Measurements from ENCODE around the gene FAR1.

FAR1 gene

DNA sequence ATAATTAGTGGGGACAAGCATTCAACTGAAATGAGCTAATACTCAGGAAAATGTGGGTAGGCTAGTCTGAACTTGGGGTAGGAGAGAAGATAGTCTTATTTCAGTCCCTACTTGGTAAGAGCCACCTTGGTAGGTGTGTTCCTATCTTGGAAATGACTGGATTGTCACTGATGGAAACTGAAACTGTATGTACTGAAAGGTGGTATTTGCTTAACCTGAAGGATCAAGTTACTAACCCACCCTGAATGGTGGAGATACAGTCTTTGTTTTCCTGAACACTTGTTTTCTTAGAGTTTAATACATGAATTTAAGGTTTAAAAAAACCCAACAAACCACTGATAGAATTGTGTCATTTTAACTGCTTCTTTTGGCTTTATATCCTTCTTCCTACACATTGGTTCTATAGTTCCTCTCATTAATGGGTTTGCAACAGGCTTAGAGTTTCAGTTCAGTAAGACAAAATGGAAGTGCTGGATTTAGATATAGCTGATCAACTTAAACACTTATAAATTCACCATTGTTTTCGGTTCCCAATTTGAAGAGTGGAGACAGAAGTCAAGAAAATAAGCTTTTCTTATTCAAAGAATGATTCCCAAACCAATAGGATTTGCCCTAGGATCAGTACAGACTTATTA lies 4.2 kb downstream of the FAR1 start:
- no peak overlapping the region for H3K27ac ChIP-seq
- TF ChIP-seq ZFX (IDR thresholded peaks at IDR 0.05) = no peak
- TF ChIP-seq, protein P1, sequence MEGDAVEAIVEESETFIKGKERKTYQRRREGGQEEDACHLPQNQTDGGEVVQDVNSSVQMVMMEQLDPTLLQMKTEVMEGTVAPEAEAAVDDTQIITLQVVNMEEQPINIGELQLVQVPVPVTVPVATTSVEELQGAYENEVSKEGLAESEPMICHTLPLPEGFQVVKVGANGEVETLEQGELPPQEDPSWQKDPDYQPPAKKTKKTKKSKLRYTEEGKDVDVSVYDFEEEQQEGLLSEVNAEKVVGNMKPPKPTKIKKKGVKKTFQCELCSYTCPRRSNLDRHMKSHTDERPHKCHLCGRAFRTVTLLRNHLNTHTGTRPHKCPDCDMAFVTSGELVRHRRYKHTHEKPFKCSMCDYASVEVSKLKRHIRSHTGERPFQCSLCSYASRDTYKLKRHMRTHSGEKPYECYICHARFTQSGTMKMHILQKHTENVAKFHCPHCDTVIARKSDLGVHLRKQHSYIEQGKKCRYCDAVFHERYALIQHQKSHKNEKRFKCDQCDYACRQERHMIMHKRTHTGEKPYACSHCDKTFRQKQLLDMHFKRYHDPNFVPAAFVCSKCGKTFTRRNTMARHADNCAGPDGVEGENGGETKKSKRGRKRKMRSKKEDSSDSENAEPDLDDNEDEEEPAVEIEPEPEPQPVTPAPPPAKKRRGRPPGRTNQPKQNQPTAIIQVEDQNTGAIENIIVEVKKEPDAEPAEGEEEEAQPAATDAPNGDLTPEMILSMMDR (conservative IDR thresholded peaks at IDR 0.05) = no peak

DNA sequence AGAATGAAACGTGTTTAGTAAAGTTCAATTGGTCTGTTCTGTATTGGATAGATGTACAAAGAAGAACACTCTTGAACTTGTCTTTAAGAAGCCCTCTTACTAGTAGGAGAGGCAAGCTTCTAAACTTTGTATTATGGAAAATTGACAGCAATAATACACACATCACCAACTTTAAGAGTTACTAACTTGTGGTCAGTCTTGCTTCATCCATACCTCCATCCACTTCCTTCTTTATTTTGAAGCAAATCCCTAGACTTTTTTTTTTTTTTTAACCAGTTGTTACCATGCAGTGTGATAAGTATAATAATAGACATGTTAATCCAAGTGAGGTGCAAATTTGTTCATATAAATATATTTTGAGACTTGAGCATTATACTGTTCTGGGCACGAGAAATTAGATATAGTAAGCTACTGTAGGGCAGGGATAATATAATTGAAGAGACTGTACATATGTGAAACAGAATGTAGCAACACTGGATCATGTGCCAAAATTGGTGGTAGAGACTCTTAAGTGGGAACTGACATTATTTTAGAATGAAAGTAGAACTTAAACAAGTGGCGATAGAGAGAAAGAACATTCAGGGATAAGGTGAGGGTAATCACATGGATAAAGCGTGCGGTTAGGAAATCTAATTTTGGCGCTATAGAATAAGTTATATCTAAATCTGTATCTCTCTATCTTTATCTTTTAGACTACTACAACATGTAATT lies 6.5 kb downstream of the FAR1 start:
- TF ChIP-seq, protein P1 (conservative IDR thresholded peaks at IDR 0.05) = no peak
- no peak for TF ChIP-seq ZFX (IDR thresholded peaks at IDR 0.05)
- H3K27ac ChIP-seq = no peak overlapping the region

DNA sequence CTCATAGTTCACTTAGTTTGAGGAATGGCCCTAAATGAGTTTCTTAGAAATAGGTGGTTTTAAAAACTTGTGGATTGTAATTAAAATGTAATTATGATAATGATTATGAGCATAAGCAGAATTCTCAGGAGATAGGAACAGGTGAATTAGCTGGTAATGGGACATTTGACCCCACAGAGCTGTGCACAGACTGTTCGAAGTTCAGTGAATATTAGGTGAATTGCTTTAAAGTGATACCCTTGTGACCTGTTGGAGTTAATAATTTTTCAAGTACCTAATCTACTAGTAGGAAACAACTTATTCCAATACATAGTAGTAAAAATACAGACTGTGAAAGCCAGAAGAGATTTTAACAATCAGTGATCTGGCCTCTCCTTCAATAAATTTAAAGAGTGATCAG lies 8.1 kb downstream of the FAR1 start:
- no peak overlapping the region for H3K27ac ChIP-seq
- no peak for TF ChIP-seq ZFX (IDR thresholded peaks at IDR 0.05)
- TF ChIP-seq, protein P1 (conservative IDR thresholded peaks at IDR 0.05) = no peak

DNA sequence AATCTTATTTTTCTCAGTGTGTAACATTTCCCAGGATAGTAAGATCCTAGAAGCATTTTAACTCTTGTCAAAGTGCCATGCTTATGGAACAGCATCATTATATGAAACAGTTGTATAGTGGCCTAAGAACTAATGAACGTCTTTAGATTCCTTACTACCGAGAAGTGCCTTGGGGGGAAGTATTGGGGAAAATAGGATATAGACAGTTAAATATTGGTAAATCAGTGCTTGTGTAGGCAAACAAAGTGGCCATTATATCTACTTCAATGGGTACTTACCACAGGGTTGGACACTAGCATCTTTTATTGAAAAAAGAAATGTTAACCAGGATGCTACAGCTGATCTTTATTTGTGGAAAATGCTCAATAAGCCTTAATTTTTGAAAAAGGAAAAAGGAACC lies 11.3 kb downstream of the FAR1 start:
- TF ChIP-seq, protein P1 (conservative IDR thresholded peaks at IDR 0.05) = no peak
- no peak for TF ChIP-seq ZFX (IDR thresholded peaks at IDR 0.05)
- no peak overlapping the region for H3K27ac ChIP-seq

DNA sequence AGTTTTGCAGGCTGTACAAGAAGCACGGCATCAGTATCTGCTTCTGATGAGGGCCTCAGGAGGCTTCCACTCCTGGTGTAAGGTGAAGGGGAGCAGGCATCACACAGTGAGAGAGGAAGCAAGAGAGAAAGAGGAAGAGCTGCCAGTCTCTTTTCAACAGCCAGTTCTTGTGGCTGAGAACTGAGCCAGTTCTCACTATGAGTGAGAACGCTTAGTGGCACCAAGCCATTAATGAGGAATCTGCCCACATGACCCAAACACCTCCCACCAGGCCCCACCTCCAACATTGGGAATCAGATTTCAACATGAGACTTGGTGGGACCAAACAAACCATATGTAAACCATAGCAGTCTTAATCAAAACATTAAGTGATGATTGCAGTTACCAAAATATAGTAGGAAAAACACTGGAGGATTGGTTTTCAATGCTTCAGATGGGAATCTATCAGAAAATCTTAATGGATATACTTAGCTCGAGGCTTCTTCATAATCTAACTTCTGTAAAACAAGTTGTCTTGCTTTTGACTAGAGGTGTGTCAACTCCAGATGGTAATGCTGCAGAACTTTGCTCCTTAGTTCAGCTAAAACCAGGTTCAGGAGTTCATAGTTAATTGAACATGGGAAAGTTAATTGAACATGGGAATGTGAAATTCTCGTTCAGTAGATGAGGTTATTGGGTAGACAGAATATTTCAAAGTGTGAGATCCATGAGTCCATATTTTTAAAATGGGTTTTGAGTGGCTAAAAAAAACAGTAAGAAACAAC lies 12.2 kb downstream of the FAR1 start:
- TF ChIP-seq ZFX (IDR thresholded peaks at IDR 0.05) = no peak
- TF ChIP-seq, protein P1 (conservative IDR thresholded peaks at IDR 0.05) = no peak
- no peak overlapping the region for H3K27ac ChIP-seq

DNA sequence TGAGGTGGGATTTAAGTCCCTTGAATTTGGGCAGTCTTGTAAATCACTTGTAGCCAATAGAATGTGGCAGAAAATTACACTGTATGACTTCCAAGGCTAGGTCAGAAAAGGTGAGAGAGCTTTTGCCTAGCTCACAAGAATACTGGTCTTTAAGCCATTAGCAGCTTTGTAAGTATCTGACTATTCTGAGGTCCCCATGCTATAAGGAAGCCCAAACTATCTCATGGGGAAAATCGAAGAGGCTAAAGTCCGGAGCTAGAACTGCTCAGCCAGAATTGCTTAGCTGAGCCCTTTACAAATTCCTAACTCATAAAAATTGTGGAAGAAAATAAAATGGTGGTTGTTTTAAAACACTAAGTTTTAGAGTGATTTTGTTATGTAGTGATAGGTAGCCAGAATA lies 13.0 kb downstream of the FAR1 start:
- no peak overlapping the region for H3K27ac ChIP-seq
- no peak for TF ChIP-seq ZFX (IDR thresholded peaks at IDR 0.05)
- TF ChIP-seq, protein P1 (conservative IDR thresholded peaks at IDR 0.05) = no peak

DNA sequence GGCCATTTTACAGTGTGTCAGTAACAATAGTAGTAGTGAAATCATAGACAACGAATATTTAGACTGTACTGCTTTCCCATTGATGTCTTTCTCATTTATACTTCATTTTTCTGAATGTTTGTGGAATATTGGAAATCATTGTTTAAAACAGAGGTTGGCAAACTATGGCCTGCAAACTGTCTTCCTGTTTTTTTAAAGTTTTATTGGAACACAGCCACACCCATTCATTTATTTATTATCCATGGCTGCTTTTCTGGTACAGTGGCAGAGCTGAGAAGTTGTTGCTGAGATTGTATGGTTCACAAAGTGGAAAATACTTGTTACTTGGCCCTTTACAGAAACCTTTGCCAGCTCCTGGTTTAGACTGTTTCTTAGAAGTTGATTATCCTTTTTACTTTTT lies 13.7 kb downstream of the FAR1 start:
- TF ChIP-seq, protein P1 (conservative IDR thresholded peaks at IDR 0.05) = no peak
- no peak for TF ChIP-seq ZFX (IDR thresholded peaks at IDR 0.05)

More for the DNA sequence above, 13.7 kb downstream of the FAR1 start:
- no peak overlapping the region for H3K27ac ChIP-seq
